ENCODE results near the gene TWIST2. TPM values are rescaled to one million over a fixed set of nuclear protein-coding genes. Genes with fewer than 3 reads are reported as not detected.

The TWIST2 gene
- total and polyA plus RNA-seq, 9 of the 15 experiments (the other 6 are each of a cell fraction or from before 2014, with no cell fraction given) = not detected

DNA sequence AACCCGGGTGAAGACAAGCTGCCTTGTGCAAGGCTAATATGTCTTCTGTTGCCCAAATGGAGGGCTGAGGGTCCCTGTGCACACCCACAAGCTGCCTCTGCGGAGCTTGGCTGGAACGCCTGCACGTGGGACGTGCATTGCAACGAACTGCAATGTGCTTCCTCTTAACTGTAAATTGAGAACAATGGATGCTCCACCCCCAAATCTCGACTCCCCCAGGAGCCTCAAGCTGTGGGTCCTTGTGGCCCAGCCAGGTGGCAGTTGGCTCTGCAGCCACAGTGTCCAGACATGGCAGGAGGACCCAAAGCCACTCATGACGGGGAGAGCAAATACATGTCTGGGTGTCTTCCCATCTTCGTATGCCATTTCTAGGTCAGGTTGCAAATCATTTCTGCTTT lies 90.1 kb downstream of the TWIST2 start:
- Histone ChIP-seq H2AFZ (ENCODE audit: low read depth, low read length) (no peak overlapping the region), H3K9me3 (replicated peaks; ENCODE audit: control insufficient read depth, insufficient read depth, low read depth, low read length) (no peaks in the 10 kb centered on the region), H3K9me1 (ENCODE audit: control insufficient read depth, insufficient read depth, low read length) (no peaks in the 10 kb centered on the region), H3K27ac (ENCODE audit: extremely low read depth, low read depth, low read length) (no peak overlapping the region), H3K36me3 (ENCODE audit: control insufficient read depth, insufficient read depth, low read length) (no peaks in the 10 kb centered on the region), H3K4me3 (no peak overlapping the region), H3K4me2 (ENCODE audit: insufficient read depth, low read length) (no peak overlapping the region), H3K4me1 (replicated peaks in 1 of 2; ENCODE audit: control insufficient read depth in 2 of 2, insufficient read depth in 2 of 2, low read length in 2 of 2) (no peaks in the 10 kb centered on the region), H4K20me1 (replicated peaks; ENCODE audit: control insufficient read depth, insufficient read depth, low read length) (no peaks in the 10 kb centered on the region), H3K27me3 (ENCODE audit: control insufficient read depth in 2 of 2, insufficient read depth in 2 of 2, low read length in 2 of 2) (peaks cover 0 to 35% of the 10 kb centered on the region in 2 experiments; a peak in 2 of 5 replicates), H3K79me2 (ENCODE audit: control insufficient read depth, insufficient read depth, low read length) (no peaks in the 10 kb centered on the region), H3K9ac (ENCODE audit: insufficient read depth in 1 of 2, low read depth in 2 of 2, low read length in 2 of 2) (no peak overlapping the region)
- FAIRE-seq (no peak), DNase-seq (ENCODE audit: extremely low read depth in 1 of 4, low spot score in 3 of 4) (no peak), ATAC-seq (no peak)
- in situ Hi-C loops (cut with MboI) = no loop called here
- intact Hi-C loops (cut with micrococcal nuclease) = no loop called here
- no TSS peak for BruUV-seq (replicated peaks)
- 0% methylated on average over 8 of the region's 9 CpGs for WGBS (ENCODE audit: insufficient coverage, low coverage, missing lambda C conversion rate)
- ChIA-PET CTCF (ENCODE audit: low intra/inter-chr PET ratio) (no interaction called here), POLR2A (no interaction called here)
- TF ChIP-seq, protein P1, sequence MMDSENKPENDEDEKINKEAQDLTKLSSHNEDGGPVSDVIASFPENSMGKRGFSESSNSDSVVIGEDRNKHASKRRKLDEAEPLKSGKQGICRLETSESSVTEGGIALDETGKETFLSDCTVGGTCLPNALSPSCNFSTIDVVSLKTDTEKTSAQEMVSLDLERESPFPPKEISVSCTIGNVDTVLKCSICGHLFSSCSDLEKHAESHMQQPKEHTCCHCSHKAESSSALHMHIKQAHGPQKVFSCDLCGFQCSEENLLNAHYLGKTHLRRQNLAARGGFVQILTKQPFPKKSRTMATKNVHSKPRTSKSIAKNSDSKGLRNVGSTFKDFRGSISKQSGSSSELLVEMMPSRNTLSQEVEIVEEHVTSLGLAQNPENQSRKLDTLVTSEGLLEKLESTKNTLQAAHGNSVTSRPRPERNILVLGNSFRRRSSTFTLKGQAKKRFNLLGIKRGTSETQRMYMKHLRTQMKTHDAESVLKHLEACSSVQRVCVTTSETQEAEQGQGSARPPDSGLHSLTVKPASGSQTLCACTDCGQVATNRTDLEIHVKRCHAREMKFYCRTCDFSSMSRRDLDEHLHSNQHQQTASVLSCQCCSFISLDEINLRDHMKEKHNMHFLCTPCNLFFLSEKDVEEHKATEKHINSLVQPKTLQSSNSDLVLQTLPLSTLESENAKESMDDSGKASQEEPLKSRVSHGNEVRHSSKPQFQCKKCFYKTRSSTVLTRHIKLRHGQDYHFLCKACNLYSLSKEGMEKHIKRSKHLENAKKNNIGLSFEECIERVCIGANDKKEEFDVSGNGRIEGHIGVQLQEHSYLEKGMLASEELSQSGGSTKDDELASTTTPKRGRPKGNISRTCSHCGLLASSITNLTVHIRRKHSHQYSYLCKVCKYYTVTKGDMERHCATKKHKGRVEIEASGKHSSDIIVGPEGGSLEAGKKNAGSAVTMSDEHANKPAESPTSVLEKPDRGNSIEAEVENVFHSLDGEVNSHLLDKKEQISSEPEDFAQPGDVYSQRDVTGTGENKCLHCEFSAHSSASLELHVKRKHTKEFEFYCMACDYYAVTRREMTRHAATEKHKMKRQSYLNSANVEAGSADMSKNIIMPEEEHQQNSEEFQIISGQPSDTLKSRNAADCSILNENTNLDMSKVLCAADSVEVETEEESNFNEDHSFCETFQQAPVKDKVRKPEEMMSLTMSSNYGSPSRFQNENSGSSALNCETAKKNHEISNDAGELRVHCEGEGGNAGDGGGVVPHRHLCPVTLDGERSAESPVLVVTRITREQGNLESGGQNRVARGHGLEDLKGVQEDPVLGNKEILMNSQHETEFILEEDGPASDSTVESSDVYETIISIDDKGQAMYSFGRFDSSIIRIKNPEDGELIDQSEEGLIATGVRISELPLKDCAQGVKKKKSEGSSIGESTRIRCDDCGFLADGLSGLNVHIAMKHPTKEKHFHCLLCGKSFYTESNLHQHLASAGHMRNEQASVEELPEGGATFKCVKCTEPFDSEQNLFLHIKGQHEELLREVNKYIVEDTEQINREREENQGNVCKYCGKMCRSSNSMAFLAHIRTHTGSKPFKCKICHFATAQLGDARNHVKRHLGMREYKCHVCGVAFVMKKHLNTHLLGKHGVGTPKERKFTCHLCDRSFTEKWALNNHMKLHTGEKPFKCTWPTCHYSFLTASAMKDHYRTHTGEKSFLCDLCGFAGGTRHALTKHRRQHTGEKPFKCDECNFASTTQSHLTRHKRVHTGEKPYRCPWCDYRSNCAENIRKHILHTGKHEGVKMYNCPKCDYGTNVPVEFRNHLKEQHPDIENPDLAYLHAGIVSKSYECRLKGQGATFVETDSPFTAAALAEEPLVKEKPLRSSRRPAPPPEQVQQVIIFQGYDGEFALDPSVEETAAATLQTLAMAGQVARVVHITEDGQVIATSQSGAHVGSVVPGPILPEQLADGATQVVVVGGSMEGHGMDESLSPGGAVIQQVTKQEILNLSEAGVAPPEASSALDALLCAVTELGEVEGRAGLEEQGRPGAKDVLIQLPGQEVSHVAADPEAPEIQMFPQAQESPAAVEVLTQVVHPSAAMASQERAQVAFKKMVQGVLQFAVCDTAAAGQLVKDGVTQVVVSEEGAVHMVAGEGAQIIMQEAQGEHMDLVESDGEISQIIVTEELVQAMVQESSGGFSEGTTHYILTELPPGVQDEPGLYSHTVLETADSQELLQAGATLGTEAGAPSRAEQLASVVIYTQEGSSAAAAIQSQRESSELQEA (IDR thresholded peaks at IDR 0.05; ENCODE audit: low read depth) = no peak
- TF ChIP-seq PTTG1 (tag; IDR thresholded peaks at IDR 0.05; ENCODE audit: low read depth) (no peak), RFX5 (IDR thresholded peaks at IDR 0.05; ENCODE audit: low read depth, low read length) (no peak), BRF1 (IDR thresholded peaks at IDR 0.05; ENCODE audit: borderline replicate concordance, extremely low read depth, insufficient read length) (no peak), HSF4 (CRISPR knock-in tag; IDR thresholded peaks at IDR 0.05; ENCODE audit: borderline replicate concordance) (no peak), HMG20A (CRISPR knock-in tag; conservative IDR thresholded peaks at IDR 0.05) (no peak)
- TF ChIP-seq, protein P2, sequence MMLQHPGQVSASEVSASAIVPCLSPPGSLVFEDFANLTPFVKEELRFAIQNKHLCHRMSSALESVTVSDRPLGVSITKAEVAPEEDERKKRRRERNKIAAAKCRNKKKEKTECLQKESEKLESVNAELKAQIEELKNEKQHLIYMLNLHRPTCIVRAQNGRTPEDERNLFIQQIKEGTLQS (IDR thresholded peaks at IDR 0.05) = no peak
- TF ChIP-seq, protein P2 (CRISPR knock-in tag; conservative IDR thresholded peaks at IDR 0.05) = no peak
- TF ChIP-seq, protein P3, sequence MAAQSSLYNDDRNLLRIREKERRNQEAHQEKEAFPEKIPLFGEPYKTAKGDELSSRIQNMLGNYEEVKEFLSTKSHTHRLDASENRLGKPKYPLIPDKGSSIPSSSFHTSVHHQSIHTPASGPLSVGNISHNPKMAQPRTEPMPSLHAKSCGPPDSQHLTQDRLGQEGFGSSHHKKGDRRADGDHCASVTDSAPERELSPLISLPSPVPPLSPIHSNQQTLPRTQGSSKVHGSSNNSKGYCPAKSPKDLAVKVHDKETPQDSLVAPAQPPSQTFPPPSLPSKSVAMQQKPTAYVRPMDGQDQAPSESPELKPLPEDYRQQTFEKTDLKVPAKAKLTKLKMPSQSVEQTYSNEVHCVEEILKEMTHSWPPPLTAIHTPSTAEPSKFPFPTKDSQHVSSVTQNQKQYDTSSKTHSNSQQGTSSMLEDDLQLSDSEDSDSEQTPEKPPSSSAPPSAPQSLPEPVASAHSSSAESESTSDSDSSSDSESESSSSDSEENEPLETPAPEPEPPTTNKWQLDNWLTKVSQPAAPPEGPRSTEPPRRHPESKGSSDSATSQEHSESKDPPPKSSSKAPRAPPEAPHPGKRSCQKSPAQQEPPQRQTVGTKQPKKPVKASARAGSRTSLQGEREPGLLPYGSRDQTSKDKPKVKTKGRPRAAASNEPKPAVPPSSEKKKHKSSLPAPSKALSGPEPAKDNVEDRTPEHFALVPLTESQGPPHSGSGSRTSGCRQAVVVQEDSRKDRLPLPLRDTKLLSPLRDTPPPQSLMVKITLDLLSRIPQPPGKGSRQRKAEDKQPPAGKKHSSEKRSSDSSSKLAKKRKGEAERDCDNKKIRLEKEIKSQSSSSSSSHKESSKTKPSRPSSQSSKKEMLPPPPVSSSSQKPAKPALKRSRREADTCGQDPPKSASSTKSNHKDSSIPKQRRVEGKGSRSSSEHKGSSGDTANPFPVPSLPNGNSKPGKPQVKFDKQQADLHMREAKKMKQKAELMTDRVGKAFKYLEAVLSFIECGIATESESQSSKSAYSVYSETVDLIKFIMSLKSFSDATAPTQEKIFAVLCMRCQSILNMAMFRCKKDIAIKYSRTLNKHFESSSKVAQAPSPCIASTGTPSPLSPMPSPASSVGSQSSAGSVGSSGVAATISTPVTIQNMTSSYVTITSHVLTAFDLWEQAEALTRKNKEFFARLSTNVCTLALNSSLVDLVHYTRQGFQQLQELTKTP (IDR thresholded peaks at IDR 0.05; ENCODE audit: low read depth in 1 of 2, partially characterized antibody in 2 of 2) = no peak

All from K562 (cell line).